GM18505 (cell line): ENCODE data around the gene SMARCC2.

Experiments
- ATAC-seq: cut with Tn5 transposase; IDR thresholded peaks from one replicate; pipeline ENCODE4 v1.9.1; 2021; ENCODE audit not compliant: unreplicated experiment
- POLR2A ChIP-seq: IDR thresholded peaks from 4 replicates; pipeline ENCODE4 v1.6.1; 2011; ENCODE audit warnings: borderline replicate concordance; ENCODE audit not compliant: insufficient read depth, insufficient read length; ENCODE audit errors: extremely low read depth

Gene SMARCC2

DNA sequence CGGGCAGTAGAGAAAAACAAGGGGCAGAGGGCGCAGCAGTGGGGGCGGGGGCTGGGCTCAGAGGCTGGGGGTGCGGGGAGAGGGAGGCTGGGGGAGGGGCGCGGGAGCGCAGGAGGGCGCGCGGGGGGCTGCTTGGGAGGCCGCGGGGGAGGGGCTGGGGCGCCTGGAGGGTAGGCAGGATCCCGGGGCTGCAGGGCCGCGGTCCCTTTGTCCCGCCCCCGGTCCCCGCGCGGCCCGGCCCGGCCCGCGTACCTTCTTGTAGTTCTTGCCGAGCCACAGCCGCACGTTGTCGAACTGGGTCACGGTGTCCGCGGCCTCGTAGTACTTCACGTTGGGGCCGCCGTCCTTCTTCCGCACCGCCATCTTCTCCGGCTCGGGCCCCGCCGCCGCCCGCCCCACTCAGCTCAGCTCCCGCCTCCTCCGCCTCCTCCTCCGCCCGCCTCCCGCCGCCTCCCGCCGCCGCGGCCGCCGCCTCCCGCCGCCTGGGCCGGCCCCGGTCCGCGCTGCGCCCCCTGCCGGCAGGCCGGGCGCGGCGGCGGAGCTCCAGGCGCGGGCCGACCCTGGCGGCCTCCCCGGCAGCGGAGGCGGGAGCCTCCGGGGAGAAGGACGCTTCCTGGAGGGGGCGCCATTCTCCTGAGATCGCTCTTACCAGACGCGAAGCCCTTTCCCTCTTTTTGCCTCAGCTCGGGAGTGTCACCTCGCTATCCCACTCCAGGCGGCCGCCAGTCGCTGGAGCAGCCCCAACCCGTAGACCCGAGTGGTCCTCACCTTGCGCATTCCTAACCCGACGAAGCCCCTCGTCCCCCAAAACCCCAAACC, at the start of gene SMARCC2:
Gene SMARCC2, minus strand, starts transcription at position 385 of the 819 bp plus-strand sequence. Its CDS starts 22 bp downstream, at position 363.
- ATAC-seq, result peak; percentile 69
- TF ChIP-seq POLR2A, result peak; percentile 56

GRCh38 chr12:56237552-56237951, 48.3 kb upstream of the SMARCC2 start:
- ATAC-seq, result no peak
- TF ChIP-seq POLR2A, result no peak

- no peak for TF ChIP-seq POLR2A
- ATAC-seq, result no peak
These were observed 47.7 kb upstream of the SMARCC2 start for GRCh38 chr12:56236985-56237384.

DNA sequence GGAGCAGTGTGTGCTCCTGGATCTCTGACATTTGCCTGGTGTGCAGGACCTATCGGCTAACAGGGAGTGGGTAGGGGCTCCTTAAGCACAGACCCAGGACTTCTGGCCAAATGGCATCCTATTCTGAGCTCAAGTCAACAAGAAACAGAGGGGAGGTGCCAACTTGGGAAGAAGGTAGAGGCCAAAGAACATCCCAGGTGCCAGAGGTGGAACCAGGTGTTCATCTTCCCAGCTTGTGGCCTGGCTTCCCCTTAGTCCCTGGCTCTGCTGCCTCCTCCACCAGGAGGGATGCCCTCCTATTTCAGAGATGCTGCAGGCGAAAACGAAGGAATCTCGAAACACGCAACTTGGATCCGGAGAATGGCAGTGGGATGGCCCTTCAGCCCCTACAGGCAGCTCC, 46.8 kb upstream of the SMARCC2 start:
- no peak for ATAC-seq

DNA sequence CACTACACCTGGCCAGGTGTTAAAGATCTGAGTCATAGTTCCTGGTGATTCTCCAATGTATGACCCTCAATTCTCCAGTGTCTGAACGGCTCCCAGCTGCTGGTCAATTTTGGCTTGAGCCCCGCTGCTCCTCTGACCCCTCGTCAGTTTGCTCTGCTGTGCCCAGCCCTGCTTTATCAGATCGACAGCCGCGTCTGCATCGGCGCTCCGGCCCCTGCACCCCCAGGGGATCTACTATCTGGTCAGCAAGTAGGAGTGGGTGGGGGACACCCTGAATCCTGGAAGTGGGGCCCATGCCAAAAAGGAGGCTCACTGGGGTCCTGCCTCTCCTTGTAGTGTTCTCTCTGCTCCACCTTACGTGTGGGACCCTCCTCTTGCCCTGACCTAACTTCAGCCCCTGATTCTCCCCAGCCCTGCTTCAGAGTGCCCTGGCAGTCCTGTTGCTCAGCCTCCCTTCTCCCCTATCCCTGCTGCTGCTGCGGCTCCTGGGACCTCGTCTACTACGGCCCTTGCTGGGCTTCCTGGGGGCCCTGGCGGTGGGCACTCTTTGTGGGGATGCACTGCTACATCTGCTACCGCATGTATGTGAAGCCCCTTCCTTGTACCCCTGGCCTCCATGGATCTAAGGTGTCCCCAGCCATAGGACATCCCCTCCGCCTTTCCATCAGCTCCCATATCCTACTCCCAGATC, 45.6 kb upstream of the SMARCC2 start:
- TF ChIP-seq POLR2A, result no peak
- ATAC-seq, result no peak

More for the DNA sequence above, 46.8 kb upstream of the SMARCC2 start:
- TF ChIP-seq POLR2A, result no peak

DNA sequence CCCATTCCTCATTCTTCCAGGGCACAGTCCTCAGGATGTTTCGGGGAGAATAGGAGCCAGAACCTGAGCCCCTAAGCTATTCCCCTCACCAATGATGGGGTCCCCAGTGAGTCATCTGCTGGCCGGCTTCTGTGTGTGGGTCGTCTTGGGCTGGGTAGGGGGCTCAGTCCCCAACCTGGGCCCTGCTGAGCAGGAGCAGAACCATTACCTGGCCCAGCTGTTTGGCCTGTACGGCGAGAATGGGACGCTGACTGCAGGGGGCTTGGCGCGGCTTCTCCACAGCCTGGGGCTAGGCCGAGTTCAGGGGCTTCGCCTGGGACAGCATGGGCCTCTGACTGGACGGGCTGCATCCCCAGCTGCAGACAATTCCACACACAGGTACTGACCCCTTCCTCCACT, 41.9 kb upstream of the SMARCC2 start:
- no peak for ATAC-seq
- TF ChIP-seq POLR2A, result no peak

GRCh38 chr12:56230432-56231183, 41.3 kb upstream of the SMARCC2 start:
- ATAC-seq, result no peak
- TF ChIP-seq POLR2A, result no peak

DNA sequence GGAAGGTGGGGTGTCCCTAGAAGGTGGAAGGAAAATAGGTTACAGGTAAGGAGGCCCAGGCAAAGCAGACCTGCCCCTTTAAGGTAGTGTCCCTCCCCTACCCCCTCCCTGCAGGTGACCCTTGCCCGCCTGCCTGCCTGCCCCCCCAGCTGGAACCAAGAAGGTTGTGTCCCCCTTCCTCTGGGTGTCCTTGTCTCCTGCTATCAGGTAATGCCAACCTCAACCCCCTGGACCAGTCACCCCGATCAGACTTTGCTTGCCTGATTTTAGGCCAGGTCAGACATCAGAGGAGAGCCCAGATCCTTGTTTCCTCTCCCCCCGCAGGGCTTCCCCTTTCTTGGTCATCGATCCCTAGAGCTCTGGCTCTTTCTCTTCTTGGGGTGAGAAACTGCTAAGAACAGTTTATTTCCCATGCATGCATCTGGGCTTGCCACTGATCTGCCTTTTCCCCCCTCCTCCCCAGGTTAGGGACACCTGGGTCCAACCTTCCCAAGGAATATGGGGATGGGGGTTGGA, 40.7 kb upstream of the SMARCC2 start, which contains the start of gene SLC39A5:
Gene SLC39A5, plus strand, starts transcription at position 136 of the 516 bp plus-strand sequence. CDS start 1,224 bp downstream, outside the sequence.
- no peak for ATAC-seq
- TF ChIP-seq POLR2A, result no peak

DNA sequence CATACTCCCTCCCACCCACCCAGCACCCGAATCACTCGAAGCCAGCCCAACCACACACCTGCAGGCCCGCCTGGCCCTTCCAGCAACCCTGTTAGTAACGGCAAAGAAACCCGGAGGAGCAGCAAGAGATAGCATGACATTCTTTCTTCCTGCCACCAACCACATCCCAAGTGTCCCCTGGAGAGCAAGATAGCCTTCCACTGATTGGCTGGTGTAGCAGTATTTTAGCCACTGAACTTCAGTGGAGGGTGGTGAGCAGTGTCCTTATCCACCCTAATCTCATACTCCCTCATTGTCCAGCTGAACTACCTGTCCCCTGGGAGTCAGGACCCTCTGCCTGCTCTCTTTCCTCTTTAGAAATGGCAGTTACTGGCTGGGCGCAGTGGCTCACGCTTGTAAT, 39.8 kb upstream of the SMARCC2 start:
- ATAC-seq, result no peak
- TF ChIP-seq POLR2A, result no peak

DNA sequence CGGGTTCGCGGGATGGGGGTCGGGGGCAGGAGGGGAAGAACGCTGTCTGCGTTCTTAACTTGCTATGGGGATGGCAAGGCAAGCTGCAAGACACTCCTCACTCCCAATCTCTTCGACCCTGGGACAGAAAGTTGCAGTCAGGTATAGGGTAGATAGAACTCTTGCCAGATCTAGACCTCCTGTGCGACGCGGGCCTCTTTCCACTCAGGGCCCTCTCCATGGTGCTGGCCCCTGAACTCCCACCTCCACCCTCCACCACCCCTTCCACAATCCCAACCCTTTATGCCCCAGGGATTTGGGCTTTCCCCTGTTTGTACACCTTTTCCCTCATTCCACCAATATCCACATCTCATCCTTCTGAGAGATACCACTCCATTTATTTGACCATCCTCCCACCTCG, 35.7 kb upstream of the SMARCC2 start:
- no peak for ATAC-seq

GRCh38 chr12:56224102-56224701, 34.9 kb upstream of the SMARCC2 start, which contains the start of gene NABP2:
TSS of gene NABP2 (plus strand) at chr12:56224342. CDS start at chr12:56224857, 515 bp downstream.
- TF ChIP-seq POLR2A, result peak; percentile 64
- ATAC-seq, result peak; percentile 71

More for the DNA sequence above, 35.7 kb upstream of the SMARCC2 start:
- no peak for TF ChIP-seq POLR2A

DNA sequence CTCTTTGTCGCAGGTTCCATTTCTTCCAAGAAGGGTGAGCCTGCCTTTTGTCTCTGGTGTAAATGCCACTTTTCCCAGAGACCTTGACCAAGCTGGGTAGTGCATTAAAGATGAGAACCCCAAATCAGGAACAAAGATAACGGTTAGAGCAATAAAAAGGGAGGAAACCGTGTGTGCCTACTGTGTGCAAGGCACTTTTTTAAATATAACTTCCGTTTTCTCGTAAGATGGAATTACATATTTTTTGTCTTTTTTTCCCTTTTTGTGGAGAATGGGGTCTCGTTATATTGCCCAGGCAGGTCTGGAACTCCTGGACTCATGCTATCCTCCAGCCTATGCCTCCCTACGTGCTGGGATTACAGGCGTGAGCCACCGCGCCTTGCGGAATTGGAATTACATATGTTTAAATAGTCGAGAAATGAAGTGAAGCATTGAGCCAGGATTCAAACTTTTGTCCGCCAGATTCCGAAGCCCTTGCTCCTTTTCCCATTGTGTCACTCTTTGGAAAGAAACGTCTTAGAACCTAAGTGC, 34.4 kb upstream of the SMARCC2 start:
- ATAC-seq, result no peak
- TF ChIP-seq POLR2A, result no peak

DNA sequence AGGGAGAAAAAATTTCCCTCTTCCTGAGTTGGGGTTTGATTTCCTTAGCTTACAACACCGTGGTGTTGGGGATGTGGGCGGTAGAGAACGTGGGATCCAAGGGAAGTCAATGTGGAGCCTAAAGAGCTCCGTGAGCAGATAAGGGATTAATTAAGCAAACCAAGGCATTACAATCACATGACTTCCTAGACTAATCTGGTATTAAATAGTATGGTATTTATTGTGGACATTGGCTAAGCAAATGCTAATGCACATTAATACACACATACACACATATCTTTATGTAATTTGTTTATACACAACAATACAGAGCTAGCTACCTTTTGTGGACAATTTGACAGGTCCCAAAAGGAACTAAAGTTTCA, 33.2 kb upstream of the SMARCC2 start:
- TF ChIP-seq POLR2A, result no peak
- ATAC-seq, result no peak
